Neural cell (in vitro differentiated cells): ENCODE results near the gene ARL15.

Source experiments
- CTCF ChIP-seq: fragments of 450-650 bp; IDR thresholded peaks from 2 replicates; pipeline ENCODE4 v1.5.1; 2014; ENCODE audit warnings: antibody characterized with exemption, mild to moderate bottlenecking, moderate library complexity; ENCODE audit not compliant: poor library complexity, severe bottlenecking
- EP300 ChIP-seq: fragments of 450-650 bp; conservative IDR thresholded peaks from 2 replicates; pipeline ENCODE4 v1.6.1; 2014; ENCODE audit warnings: antibody characterized with exemption, mild to moderate bottlenecking, moderate library complexity; ENCODE audit not compliant: poor library complexity, severe bottlenecking
- MXI1 ChIP-seq: fragments of 450-650 bp; conservative IDR thresholded peaks from 2 replicates; pipeline ENCODE4 v1.6.1; 2014; ENCODE audit warnings: antibody characterized with exemption, mild to moderate bottlenecking; ENCODE audit not compliant: poor library complexity, severe bottlenecking
- POLR2AphosphoS5 ChIP-seq: IDR thresholded peaks from 2 replicates; pipeline ENCODE4 v1.6.1; 2012
- RAD21 ChIP-seq: fragments of 450-650 bp; conservative IDR thresholded peaks from 2 replicates; pipeline ENCODE4 v1.6.1; 2014; ENCODE audit warnings: antibody characterized with exemption, mild to moderate bottlenecking, moderate library complexity
- REST ChIP-seq: IDR thresholded peaks from 2 replicates; pipeline ENCODE4 v1.6.1; 2012; ENCODE audit warnings: borderline replicate concordance

- TF ChIP-seq CTCF, result no peak
- TF ChIP-seq EP300, result no peak
- no peak for TF ChIP-seq MXI1
- TF ChIP-seq RAD21, result no peak
- TF ChIP-seq POLR2AphosphoS5, result no peak
- no peak for TF ChIP-seq REST
These were observed 425.5 kb downstream of the ARL15 start for GRCh38 chr5:53884844-53885243.
